Stimulated activated CD8-positive, alpha-beta memory T cell treated with anti-CD3 and anti-CD28 coated beads, Interleukin-15, amount 100 ng/mL, for 48 hours (primary cell): ENCODE results near the gene ALDH7A1.
A peak's percentile ranks its signal among the peaks of the same experiment; 100 is the strongest.
"Not testable (repeated sequence)": the region's sequence is repeated elsewhere in the genome, so short reads cannot be mapped to it uniquely, and the experiment has no call there.

Experiments used
- DNase-seq, 2 donors: peaks; one replicate each; pipeline ENCODE4 v3.0.0-alpha.2; 2020; ENCODE audit warnings: low read depth in 2 of 2

The ALDH7A1 gene

DNA sequence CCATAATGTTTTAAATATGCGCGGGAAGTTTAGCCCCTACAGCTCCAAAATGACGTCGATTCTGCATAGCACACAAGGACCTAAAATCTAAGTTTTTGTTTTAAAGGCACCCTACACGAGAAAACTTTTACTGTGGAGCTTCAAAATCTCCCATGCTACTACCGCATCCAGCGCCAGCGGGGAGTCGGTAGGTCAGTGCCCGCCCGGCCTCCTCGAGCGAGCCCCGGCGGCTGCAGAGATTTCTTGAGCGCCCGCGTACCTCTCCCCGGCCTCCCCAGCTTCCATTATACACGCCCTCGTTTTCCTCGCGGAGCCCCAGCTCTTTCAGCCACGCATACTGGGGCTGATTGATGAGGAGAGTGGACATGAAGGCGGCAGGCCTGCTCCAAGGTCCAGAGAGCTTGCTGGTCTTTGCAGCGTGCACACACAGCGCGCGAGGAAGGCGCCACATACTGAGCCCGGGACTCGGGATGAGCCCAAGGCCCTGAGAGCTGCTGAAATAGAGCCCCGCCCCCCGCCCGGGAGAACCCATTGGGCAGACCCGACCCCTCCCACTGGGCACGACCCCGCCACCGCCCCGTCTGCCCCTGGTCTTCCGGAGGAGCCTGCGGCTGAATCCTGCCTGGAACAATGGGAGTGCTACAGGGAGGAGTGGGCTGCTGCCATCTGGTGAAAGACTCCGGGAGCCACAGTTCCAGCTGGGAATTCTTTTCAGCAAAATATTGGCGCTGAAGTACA lies at the start of gene ALDH7A1:
ALDH7A1 (minus strand) TSS at position 472 of the 738 bp plus-strand sequence; CDS start at position 451, 21 bp downstream.
- peak; percentile 37 to 39 for DNase-seq

DNA sequence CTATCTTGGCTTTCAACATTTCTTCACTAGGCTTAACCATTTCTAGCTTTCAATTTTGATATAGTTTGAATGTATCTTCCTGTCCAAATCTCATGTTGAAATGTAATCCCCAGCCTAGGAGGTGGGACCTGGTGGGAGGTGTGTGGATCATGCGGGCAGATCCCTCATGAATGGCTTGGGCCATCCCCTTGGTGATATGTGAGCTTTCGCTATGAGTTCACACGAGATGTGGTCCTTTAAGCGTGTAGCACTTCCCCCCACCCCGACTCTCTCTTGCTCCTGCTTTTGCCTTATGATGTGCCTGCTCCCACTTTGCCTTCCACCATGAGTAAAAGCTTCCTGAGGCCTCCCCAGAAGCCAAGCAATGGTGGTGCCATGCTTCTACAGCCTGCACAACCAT lies 46.4 kb upstream of the ALDH7A1 start:
- DNase-seq = no peak

DNA sequence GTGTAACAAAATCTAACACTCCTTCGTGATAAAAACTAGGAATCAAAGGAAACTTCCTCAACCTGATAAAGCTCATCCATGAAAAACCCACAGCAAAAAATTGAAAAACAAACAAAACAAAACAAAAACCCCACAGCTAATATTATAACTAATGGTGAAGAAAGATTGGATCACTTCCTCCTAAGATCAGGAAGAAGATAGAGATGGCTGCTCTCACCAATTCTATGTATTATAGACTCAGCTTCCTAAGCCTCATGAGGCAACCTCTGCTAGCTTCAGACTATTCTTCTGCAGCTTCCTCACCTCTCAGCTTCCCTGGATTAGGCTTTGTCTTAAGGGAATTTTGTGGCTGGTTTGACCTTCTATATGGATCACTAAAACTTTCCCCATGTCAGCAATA lies 45.8 kb upstream of the ALDH7A1 start:
- no peak for DNase-seq

DNA sequence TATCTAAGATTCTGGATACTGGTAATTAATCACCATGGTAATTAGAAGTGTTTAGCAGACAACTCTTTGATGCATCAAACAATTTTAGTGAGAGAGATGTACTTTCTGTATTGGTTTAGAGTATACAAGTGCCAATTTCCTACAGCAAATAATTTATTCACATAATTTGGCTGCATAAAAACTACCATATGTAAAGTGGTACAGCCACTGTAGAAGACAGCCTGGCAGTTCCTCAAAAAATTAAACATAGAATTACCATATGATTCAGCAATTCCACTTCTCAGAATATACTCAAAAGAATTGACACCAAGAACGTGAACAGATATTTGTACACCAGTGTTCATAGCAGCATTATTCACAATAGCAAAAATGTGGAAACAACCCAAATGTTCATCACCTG lies 41.9 kb upstream of the ALDH7A1 start:
- no peak for DNase-seq

DNA sequence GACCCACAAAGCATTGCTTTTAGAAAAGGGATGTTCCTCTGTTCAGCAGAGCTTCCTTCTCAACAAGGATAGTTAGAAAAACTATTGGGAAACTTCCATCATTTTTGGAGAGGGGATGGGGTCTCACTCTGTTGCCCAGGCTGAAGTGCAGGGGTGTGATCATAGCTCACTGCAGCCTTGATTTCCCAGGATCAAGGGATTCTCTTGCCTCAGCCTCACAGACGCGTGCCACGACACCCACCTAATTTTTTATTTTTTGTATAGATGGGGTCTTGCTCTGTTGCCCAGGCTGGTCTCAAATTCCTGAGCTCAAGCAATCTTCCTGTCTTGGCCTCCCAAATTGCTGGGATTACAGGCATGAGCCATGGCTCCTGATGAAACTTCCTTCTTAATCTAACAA lies 40.6 kb upstream of the ALDH7A1 start:
- DNase-seq = no peak

DNA sequence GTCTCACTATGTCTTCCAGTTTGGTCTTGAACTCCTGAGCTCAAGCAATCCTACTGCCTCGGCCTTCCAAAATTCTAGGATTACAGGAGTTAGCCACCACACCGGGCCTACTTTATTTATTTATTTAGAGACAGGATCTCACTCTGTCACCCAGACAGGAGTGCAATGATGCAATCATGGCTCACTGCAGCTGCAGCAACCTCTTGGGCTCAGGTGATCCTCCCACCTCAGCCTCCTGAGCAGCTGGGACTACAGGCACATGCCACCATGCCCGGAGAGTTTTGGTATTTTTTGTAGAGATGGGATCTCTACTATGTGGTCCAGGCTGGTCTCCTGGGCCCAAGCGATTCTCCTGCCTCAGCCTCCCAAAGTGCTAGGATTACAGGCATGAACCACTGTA lies 38.5 kb upstream of the ALDH7A1 start:
- DNase-seq = no peak

DNA sequence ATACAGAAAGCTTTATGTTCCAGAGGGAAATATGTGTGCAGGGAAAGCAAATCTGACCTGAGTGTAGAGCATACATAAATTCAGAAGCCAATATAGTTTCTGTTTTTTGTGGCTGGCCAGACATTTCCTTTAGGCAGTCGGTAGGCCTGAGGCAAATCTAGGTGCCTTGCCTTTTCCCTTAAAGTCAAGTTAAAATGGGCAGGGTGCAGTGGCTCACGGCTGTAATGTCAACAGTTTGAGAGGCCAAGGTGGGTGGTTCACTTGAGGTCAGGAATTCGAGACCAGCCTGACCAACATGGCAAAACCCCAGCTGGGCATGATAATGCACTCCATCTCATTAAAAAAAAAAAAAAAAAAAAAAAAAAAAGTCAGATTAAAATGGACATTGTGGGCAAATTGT lies 36.9 kb upstream of the ALDH7A1 start:
- no peak for DNase-seq

DNA sequence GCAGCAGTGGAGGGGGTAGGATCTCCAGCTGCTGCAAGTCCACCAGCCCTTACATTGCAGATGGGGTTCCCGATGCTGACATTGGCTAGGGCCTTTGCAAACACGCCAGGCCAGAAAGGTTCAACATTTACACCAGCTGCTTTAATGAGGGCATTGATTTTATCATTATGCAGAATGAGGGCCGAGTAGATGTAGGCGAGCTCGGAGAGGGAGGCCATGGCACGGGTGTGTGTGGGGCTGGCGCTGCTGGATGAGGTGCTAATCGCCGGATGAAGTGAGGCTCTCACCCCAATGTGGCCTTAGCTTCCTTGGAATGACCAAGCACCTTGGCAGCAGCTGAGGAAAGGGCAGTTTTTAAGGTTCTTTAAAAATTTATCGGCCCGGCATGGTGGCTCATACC lies 33.1 kb upstream of the ALDH7A1 start:
- no peak for DNase-seq

DNA sequence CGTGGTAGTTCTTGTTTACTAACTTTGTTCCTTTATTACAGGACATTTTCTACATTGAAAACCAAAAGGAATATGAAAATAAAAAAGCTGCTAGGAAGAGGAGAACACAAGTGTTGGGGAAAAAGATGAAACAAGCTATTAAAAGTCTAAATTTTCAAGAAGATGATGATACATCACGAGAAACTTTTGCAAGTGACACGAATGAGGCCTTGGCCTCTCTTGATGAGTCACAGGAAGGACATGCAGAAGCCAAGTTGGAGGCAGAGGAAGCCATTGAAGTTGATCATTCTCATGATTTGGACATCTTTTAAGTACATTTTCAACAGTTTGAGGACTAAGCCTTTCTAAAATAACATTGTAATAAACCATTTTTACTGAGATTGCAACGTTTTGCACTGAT lies 29.5 kb upstream of the ALDH7A1 start:
- no peak for DNase-seq

DNA sequence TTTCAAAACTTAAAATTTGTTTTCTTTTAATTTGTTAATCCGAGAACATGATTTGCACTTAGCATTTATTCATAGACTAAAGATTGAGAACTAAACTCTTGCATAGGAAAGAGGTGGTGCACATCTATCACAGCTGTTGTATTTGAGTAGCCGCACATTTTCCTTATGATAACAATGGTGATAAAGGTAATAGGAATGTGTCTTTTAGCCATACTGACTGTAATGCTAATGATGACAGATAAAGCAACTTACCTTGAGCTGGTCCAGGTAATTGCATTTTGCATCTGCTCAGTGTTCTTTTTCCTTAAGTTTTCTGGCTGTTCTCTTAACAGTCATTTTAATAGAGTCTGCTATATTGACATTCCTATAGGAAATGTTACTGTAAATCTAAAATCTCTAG lies 24.8 kb upstream of the ALDH7A1 start:
- DNase-seq = no peak

DNA sequence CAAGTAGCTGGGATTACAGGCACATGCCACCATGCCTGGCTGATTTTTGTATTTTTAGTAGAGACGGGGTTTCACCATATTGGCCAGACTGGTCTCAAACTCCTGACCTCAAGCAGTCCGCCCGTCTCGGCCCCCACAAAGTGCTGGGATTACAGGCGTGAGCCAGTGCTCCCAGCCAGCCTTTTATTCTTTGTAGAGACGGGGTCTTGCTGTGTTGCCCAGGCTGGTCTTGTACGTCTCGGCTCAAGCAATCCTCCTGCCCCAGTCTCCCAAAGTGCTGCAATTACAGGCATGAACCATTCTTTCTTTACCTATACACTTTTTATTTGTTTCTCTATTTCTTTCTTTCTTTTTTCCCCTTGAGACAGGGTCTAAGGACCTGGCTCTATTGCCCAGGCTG lies 22.6 kb upstream of the ALDH7A1 start:
- not testable (repeated sequence) for DNase-seq

DNA sequence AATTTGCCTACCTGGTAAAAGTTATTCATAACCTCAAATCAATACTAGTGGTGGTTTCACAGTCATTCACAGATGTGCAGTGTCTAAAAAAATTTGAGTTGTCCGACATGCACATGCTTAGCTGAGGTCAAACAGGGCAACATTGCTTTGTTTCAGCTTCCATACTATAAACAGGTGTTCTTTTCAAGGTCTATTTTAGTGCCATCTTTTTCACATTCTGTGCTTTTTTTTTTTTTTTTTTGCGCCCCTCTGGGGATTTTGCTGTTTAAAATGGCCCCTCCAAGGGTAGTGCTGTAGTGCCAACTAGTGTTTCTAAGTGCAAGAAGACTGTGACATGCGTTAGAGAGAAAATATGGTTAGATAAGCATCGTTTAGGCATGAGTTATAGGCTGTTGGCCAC lies 20.3 kb upstream of the ALDH7A1 start:
- no peak for DNase-seq

DNA sequence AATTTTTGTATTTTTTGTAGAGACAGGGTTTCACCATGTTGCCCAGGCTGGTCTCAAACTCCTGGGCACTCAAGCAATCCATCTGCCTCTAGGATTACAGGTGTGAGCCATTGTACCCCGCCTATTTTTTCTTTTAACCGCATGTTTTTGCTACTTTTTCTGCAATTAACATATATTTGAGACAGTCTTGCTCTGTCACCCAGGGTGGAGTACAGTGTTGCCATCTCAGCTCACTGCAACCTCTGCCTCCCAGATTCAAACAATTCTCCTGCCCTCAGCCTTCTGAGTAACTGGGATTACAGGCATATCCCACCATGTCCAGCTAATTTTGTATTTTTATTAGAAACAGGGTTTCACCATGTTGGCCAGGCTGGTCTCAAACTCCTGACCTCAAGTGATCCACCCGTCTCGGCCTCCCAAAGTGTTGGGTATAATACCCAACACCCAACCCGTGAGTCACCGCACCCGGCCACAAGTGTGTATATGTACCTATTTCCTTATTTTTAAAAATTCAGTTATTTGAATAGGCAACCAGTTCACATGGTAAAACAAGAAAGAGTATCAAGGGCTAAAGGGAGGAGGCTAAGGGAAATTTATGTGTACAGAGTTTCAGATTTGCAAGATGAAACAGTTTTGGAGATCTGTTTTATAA lies 19.0 kb upstream of the ALDH7A1 start:
- no peak for DNase-seq

DNA sequence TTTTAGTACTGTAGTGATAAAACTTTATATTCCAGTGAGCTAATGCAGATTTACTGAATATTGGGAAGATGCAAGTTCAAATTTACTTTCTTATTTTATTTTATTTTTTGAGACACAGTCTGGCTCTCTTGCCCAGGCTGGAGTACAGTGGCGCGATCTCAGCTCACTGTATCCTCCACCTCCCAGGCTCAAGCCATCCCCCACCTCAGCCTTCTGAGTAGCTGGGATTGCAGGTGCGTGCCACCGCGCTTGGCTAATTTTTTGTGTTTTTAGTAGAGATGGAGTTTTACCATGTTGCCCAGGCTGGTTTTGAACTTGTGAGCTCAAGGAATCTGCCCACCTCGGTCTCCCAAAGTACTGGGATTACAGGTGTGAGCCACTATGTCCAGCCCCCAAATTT lies 15.6 kb upstream of the ALDH7A1 start:
- DNase-seq = no peak

DNA sequence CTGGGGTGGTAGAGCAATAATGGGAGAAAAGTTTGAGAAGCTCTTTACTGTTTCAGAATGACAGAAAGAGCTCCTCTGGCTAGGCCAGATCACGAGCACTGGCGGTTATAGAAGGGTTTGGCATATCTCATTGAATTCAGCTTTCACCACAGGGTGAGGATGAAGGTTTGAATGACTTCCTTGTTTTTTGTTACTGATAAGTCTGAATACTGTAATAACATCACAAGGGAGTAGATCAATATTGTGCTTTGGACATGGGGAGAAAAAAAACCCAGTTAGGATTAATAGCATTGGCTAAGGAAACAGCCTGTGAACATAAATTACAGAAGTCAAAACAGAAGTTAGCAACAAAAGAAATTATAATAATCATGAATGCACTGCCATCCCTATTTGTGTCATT lies 15.1 kb upstream of the ALDH7A1 start:
- no peak for DNase-seq

DNA sequence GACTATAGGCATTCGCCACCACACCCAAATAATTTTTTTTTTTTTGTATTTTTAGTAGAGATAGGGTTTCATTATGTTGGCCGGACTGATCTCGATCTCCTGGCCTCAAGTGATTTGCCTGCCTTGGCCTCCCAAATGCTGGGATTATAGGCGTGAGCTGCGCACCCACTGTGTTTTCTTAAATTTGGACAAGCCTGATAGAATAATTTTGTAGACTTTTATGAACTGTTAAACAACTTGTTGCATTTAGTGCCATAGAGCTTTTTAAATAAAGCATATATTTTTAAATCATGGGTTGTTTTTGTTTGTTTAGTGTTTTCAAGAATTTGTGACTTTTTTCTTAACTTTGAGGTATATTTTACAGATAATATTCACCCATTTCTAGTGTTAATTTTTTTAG lies 10.5 kb upstream of the ALDH7A1 start:
- DNase-seq = no peak

DNA sequence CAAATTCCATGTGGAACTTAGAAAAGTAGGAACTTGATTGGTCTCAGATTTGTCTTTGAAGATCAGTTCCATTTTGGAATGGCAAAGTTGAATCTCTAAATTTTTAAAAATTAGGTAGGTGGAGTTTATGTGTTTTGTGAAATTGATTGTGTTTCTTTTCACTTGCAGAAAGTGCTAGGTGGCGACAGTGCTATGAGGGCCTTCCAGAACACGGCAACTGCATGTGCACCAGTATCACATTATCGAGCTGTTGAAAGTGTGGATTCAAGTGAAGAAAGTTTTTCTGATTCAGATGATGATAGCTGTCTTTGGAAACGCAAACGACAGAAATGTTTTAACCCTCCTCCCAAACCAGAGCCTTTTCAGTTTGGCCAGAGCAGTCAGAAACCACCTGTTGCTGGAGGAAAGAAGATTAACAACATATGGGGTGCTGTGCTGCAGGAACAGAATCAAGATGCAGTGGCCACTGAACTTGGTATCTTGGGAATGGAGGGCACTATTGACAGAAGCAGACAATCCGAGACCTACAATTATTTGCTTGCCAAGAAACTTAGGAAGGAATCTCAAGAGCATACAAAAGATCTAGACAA lies 8.5 kb upstream of the ALDH7A1 start:
- no peak for DNase-seq

DNA sequence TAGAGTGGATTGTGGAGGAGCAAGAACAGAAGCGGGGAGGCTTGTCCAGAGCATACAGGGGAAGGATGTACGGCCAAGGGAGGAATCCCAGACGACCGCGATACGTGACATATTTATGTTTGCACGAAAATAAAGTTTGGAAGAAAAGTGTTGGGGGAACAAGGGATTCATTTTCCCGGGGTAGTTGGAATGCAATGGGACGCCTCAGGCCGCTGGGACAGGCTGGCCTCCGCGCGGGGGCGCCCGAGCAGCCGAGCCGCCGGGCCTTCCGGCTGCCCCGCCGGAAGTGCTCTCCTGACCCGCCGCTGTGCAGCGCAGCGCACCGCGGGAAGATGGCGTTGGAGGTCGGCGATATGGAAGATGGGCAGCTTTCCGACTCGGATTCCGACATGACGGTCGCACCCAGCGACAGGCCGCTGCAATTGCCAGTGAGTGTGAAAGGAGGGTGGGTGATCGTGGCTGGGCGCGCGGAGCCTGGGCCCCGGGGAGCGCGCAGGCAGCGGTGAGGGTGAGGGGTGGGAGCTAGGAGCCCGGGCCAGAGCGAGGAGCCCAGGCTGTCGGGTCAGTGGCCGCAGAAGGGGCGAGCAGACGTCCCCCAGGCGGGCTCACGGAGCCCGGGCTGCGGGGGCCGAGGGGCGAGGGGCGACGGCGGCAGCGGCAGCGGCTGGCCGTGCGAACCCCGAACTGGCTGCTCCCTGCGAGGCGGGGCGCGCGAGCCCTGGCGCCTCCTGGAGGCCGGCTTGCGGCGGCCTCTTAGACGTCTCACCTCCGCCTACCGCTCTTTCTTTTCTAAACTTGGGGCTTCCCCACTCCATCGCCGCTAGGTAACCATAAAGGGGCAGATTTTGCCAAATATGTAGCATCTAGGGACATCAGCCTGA lies 5.9 kb upstream of the ALDH7A1 start, which contains the start of gene PHAX:
PHAX (plus strand) TSS at position 317 of the 881 bp plus-strand sequence; CDS start at position 333, 16 bp downstream.
- peak; percentile 64 to 71 for DNase-seq

DNA sequence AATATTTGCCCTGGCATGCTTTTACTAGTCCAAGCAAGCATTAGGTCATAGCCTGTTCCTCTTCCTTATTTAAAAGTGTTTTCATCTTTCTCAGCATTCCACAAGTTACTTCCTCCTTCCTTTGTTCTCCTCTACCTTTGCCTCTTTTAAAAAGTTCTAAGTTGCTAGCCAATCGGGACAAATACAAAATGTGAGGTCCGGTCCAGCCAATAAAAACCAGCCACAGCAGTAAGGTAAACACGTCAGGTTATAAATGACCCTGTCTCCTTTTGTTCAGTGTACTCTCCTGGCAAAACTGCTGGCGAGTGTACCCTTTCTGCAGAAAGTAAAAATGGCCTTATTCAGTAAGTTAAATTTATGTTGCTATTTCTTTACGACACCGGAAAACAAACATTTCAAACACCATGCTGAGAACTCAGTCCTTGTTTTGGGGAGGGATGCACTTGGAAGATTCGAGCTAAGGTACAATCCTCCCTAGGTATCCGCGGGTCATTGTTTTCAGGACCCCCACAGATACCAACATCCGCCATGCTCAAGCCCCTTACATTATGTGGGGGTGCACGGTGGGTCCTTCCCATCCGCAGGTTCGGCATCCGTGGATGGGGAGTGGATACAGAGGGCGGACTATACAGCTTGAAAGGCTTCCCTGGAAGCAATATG lies 5.1 kb upstream of the ALDH7A1 start:
- DNase-seq = not testable (repeated sequence)

DNA sequence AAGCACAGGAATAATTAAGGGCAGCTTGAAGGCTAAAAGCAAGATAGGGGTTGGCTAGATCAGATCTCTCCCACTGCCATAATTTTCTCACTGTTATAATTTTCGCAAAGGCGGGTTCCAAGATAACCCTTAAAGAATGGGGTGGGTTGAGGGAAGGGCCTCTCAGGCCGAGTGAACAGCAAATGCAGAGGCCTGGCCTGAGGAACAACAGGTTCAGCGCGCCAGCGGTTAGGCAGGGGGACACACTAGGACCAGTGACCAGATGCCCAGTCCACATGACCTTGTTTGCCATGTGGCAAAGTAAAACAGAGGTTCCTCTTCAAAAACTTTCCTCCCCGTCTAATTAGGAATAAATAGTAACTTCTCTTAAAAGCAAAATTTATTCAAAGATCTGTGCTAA lies 4.5 kb upstream of the ALDH7A1 start:
- no peak for DNase-seq

DNA sequence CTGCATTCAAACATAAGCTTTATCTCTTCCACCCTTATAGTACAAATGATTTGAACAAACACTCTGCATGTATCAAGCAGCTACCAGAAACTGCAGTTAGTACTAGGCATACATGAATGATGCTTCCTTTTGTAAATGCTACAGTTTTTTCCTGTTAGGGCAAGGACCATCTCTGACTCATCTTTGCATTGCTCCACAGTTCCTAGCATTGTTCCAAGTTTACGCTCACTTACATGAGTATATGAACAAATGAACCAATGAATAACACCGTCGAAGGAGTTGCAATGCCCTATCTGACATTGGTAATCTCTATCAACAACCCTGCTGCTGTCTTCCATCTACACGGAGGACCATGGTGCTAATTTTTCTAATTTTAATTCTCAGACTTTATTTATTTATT lies 2.1 kb upstream of the ALDH7A1 start:
- DNase-seq = no peak
